ENCODE measurements around the gene PHPT1. TPM values are rescaled to one million over a fixed set of nuclear protein-coding genes. Genes with fewer than 3 reads are reported as not detected.

PHPT1 gene
- total RNA-seq, 1 donor from 2014 or later: 76.4 TPM

DNA sequence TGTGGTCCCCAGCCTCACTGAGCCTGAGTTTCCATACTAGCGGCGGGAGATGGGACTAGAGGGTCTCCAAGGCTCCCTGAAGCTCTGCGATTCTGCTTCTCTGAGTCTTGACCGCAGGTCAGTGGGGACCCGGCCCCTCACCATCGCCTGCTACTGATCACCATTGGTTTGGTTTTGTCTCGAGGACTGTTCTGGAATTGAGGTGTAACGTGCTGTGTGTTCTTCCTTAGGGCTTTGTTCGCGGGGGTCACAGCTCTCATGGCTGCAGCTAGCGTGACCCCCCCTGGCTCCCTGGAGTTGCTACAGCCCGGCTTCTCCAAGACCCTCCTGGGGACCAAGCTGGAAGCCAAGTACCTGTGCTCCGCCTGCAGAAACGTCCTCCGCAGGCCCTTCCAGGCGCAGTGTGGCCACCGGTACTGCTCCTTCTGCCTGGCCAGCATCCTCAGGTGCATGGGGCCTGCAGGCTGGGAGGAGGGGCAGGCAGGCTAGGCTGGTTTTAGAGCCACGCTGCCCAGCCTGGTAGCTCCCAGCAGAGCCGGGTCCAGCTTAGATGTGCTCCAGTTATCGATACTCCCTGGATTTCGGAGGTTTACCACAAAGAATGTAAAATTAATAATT, 49.4 kb downstream of the PHPT1 start:
- ATAC-seq: no peak
- no peak for DNase-seq (ENCODE audit: low spot score)
- intact Hi-C loops (cut with DNase I): no loop called here

DNA sequence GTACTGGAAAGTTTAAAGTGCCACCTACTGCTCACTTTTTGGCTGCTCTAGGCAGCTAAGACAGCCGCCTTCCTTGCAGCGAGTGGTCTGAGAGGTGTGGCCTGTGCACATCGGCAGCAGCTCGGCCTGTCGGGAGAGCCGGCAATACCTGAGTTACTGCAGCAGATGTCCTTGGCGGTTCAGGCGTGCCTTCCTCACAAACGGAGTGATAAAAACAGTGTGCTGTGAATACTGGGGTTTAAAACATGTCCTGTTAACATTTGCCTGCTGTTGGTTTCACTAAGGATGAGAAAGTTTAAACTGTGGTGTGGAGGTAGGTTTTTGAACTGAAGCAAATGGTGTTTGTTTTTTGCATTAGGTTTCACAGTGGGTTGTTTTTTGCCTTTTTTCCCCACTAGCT, 50.0 kb downstream of the PHPT1 start:
- DNase-seq (ENCODE audit: low spot score) (no peak), ATAC-seq (no peak)
- intact Hi-C loops (cut with DNase I): no loop called here

DNA sequence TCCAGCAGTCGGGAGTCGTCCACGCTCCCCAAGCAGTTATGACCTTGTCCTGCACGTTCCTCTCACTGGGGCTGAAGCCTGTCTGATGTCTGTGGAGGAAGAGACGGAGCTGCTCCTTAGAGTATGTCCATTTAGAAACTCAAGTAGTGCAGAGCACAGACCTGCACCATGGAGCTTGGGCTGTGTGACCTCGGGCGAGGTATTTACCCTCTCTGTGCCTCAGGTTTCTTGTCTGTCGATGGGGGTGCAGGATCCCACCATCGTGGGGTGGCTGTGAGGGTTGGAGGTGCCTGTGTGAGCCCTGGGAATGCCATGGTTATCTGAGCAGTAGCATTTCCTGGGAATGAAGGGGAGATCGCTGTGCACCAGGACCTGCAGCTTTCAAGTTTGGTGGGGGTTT, 51.3 kb downstream of the PHPT1 start:
- intact Hi-C loops (cut with DNase I): no loop called here
- ATAC-seq (no peak), DNase-seq (ENCODE audit: low spot score) (no peak)

Small RNAs within 50 kb of the gene (microRNA-seq; reads per million reads assigned to microRNA genes)
- gene MIR4292: not detected
- not detected for gene MIR4479

Other genes with a start within 250 kb of the PHPT1 start
- 242 TPM for gene EGFL7, start 186.5 kb upstream of the PHPT1 start, total RNA-seq
- 33.9 TPM for gene AGPAT2, start 162.0 kb upstream of the PHPT1 start, total RNA-seq
- 11.6 TPM for gene DIPK1B, start 136.8 kb upstream of the PHPT1 start, total RNA-seq
- gene LCN10, start 106.5 kb upstream of the PHPT1 start, total RNA-seq: 5.5 TPM
- gene LCN6, start 100.9 kb upstream of the PHPT1 start, total RNA-seq: 7.0 TPM
- not detected for gene LCN8, start 91.2 kb upstream of the PHPT1 start, total RNA-seq
- not detected for gene LCN15, start 84.9 kb upstream of the PHPT1 start, total RNA-seq
- gene TMEM141, start 58.1 kb upstream of the PHPT1 start, total RNA-seq: 37.8 TPM
- gene CCDC183, start 53.1 kb upstream of the PHPT1 start, total RNA-seq: 2.5 TPM
- gene RABL6, start 41.5 kb upstream of the PHPT1 start, total RNA-seq: 46.9 TPM
- gene AJM1, start 6.9 kb upstream of the PHPT1 start, total RNA-seq: 3.1 TPM
- gene MAMDC4, start 2.9 kb downstream of the PHPT1 start, total RNA-seq: 3.0 TPM
- 201 TPM for gene EDF1, start 16.9 kb downstream of the PHPT1 start, total RNA-seq
- 17.0 TPM for gene TRAF2, start 37.1 kb downstream of the PHPT1 start, total RNA-seq
- 59.9 TPM for gene FBXW5, start 95.3 kb downstream of the PHPT1 start, total RNA-seq
- gene C8G, start 95.8 kb downstream of the PHPT1 start, total RNA-seq: not detected
- 8.6 TPM for gene LCN12, start 102.9 kb downstream of the PHPT1 start, total RNA-seq
- 1,668 TPM for gene PTGDS, start 128.1 kb downstream of the PHPT1 start, total RNA-seq
- gene LCNL1, start 133.6 kb downstream of the PHPT1 start, total RNA-seq: 4.1 TPM
- 46.6 TPM for gene PAXX, start 143.0 kb downstream of the PHPT1 start, total RNA-seq
- gene CLIC3, start 147.2 kb downstream of the PHPT1 start, total RNA-seq: 11.3 TPM
- 298 TPM for gene ABCA2, start 178.8 kb downstream of the PHPT1 start, total RNA-seq
- gene FUT7, start 182.7 kb downstream of the PHPT1 start, total RNA-seq: 0.18 TPM
- 157 TPM for gene NPDC1, start 196.8 kb downstream of the PHPT1 start, total RNA-seq
- gene ENTPD2, start 204.7 kb downstream of the PHPT1 start, total RNA-seq: 24.3 TPM
- gene SAPCD2, start 221.1 kb downstream of the PHPT1 start, total RNA-seq: 0.36 TPM
- 18.3 TPM for gene UAP1L1, start 228.1 kb downstream of the PHPT1 start, total RNA-seq
- gene MAN1B1, start 237.6 kb downstream of the PHPT1 start, total RNA-seq: 48.3 TPM